ENCODE data around the gene ATXN1. TPM values are rescaled to one million over a fixed set of nuclear protein-coding genes. Genes with fewer than 3 reads are reported as not detected.

The ATXN1 gene
- total RNA-seq, 1 experiment from 2014 or later: 5.6 TPM

GRCh38 chr6:16299861-16300260 lies 461.4 kb downstream of the ATXN1 start:
- Histone ChIP-seq H2AK5ac (ENCODE audit: insufficient read length, low read length) (no peak overlapping the region), H4K91ac (ENCODE audit: insufficient read length, low read depth, low read length) (no peak overlapping the region), H3K27ac (ENCODE audit: insufficient read length, low read depth, low read length) (no peak overlapping the region), H3K4me1 (ENCODE audit: insufficient read depth, low read length) (peaks cover 2% of the 10 kb centered on the region; the same call in 1 of the 2 replicates), H3K9me3 (ENCODE audit: control insufficient read depth, low read depth, low read length) (no peaks in the 10 kb centered on the region), H2BK20ac (ENCODE audit: low read depth, low read length, poor library complexity, severe bottlenecking) (no peak overlapping the region), H4K8ac (replicated peaks; ENCODE audit: insufficient read length, low read depth, low read length) (no peak overlapping the region), H3K56ac (ENCODE audit: insufficient read length, low read depth, low read length) (no peak overlapping the region), H3K79me2 (ENCODE audit: insufficient read depth, low read length) (no peaks in the 10 kb centered on the region), H3K14ac (ENCODE audit: insufficient read depth, low read length) (no peak overlapping the region), H2AFZ (ENCODE audit: low read length) (no peak overlapping the region), H3K4ac (ENCODE audit: low read depth, low read length) (no peak overlapping the region), H3K4me2 (ENCODE audit: insufficient read depth, insufficient read length, low read length) (no peak overlapping the region), H3K23ac (ENCODE audit: insufficient read length, low read depth, low read length) (no peak overlapping the region), H2BK12ac (ENCODE audit: insufficient read length, low read depth, low read length) (no peak overlapping the region), H2BK120ac (ENCODE audit: low read depth, low read length, poor library complexity, severe bottlenecking) (no peak overlapping the region), H3K23me2 (ENCODE audit: insufficient read length, low read depth, low read length, poor library complexity, severe bottlenecking) (no peaks in the 10 kb centered on the region), H2BK5ac (ENCODE audit: insufficient read length, low read length) (no peak overlapping the region), H3K9ac (ENCODE audit: extremely low read depth, insufficient read length, low read length) (no peak overlapping the region), H4K5ac (ENCODE audit: insufficient read length, low read depth, low read length) (no peak overlapping the region), H2BK15ac (ENCODE audit: low read depth, low read length) (no peak overlapping the region), H3K79me1 (ENCODE audit: insufficient read depth, low read depth, low read length, poor library complexity, severe bottlenecking) (no peaks in the 10 kb centered on the region), H3K27me3 (ENCODE audit: insufficient read depth, low read length) (no peaks in the 10 kb centered on the region), H4K20me1 (ENCODE audit: control insufficient read depth, insufficient read depth, insufficient read length) (no peaks in the 10 kb centered on the region), H3K18ac (ENCODE audit: insufficient read length, low read depth, low read length) (no peak overlapping the region), H3T11ph (ENCODE audit: low read length) (no peak overlapping the region)
- Mint-ChIP-seq H3K4me3 (no peak overlapping the region), H3K27ac (no peak overlapping the region), H3K27me3 (ENCODE audit: low read depth) (peaks cover 2% of the 10 kb centered on the region; the same call in 1 of the 2 replicates), H3K36me3 (ENCODE audit: insufficient read depth in 1 of 3, low read depth in 3 of 3) (no peaks in the 10 kb centered on the region), H3K9me3 (no peaks in the 10 kb centered on the region), H3K4me1 (peaks cover 14 to 27% of the 10 kb centered on the region in 2 experiments)
- TF ChIP-seq CTCF (conservative IDR thresholded peaks at IDR 0.05): no peak
- no peak for DNase-seq
- WGBS (ENCODE audit: extremely low coverage, insufficient read length, low lambda C conversion rate): no CpG with 5 or more reads among the region's 3 CpGs
